GM18951 (cell line): Measurements from ENCODE around the gene PRKAB1.
"Not testable (repeated sequence)": the region's sequence is repeated elsewhere in the genome, so short reads cannot be mapped to it uniquely, and the experiment has no call there.

Experiments used
- POLR2A ChIP-seq: IDR thresholded peaks from 4 replicates; pipeline ENCODE4 v1.6.1; 2011; ENCODE audit warnings: mild to moderate bottlenecking; ENCODE audit not compliant: insufficient read length, insufficient read depth; ENCODE audit errors: extremely low read depth
- in situ Hi-C: fragments of 300-500 bp; cut with MboI; formaldehyde crosslinking; loops from one replicate; pipeline ENCODE4 v1.12.0; 2022; ENCODE audit warnings: low sequenced_read_pairs, mixed read lengths, inconsistent platforms; ENCODE audit not compliant: unreplicated experiment

PRKAB1 gene

GRCh38 chr12:119704065-119704747 is 36.3 kb downstream of the PRKAB1 start:
- no peak for TF ChIP-seq POLR2A
- in situ Hi-C loops: no loop called here

DNA sequence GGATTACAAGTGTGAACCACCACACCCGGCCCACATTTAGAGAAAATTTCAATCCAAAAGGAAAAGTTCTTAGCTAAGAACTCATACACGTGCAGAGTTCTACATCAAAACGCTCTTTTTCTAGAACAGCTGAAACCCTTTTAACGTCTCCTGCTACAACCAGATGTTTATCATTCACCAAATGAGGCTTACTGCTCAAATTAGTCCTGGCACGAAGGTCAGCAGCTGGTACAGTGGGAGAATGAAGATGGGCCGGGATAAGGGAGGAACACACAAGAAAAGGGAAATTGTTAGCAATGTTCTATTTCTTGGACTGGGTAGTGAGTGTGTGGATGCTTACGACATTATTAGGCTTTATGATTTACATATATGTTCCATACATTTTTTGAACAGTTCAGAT is 37.2 kb downstream of the PRKAB1 start:
- TF ChIP-seq POLR2A: no peak

GRCh38 chr12:119706427-119706826 is 38.5 kb downstream of the PRKAB1 start:
- in situ Hi-C loops: not testable (repeated sequence)

More for the DNA sequence above, 37.2 kb downstream of the PRKAB1 start:
- in situ Hi-C loops: no loop called here

DNA sequence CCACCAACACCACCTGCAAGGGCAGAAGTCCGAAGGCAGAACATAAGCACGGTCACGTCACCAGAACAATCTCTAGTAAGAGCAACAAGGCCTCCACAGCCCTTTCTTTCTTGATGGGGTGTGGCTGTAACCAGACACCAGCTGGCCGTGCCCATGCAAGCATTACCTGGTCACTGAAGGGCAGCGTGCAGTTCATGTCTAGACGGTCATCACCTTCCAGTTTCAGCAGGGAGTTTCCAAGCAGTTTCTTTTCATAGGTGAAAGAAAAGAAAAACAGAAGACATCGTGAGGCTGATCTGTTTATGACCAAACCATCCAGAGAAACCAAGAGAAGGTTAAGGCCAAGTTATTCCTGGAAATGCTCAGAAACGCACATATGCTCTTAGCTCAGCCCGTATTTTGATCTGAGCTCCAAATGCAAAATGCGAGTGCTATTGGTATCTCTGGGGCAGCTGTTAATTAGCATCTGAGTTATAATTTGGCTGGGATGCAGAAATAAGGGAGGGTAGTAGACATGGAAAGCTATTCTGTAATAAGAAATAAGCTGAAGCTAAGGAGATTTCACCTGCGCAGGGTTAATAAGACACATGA is 42.5 kb downstream of the PRKAB1 start:
- in situ Hi-C loops: no loop called here

GRCh38 chr12:119710965-119711551 is 43.1 kb downstream of the PRKAB1 start:
- in situ Hi-C loops: no loop called here
- no peak for TF ChIP-seq POLR2A

More for the DNA sequence above, 42.5 kb downstream of the PRKAB1 start:
- TF ChIP-seq POLR2A: no peak

DNA sequence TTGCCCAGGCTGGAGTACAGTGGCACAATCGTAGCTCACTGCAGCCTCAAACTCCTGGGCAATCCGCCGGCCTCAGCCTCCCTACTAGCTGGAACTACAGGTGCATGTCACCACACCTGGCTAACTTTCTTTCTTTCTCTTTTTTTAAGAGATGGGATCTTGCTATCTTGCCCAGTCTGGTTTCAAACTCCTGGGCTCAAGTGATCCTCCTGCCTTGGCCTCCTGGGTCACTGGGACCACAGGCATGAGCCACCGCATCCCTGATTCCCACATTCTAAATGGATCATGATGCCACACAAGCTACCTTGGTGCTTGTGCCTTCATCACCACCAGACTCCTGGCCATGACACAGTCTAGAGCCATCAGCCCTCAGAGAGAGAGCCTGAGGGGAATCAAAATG is 43.8 kb downstream of the PRKAB1 start:
- no peak for TF ChIP-seq POLR2A
- in situ Hi-C loops: no loop called here

DNA sequence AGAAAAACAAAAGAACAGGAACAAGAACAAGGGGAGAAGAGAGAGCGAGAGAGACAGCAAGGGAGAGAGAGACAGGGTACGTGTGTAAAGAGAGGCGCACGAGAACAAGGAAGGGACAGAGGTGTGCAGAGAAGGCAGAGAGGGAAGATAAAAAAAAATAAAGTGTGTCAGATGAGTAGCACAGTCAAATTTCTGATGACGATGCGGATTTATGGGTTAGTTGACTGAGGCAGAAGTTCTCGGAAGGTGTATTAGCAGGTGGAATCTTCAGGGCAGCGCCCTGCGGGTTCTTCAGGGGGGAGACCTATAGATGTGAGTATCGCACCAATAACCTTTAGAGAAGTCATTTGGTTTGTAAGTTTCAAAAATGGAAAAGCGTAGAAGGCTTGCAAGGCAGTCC is 44.8 kb downstream of the PRKAB1 start:
- in situ Hi-C loops: no loop called here
- TF ChIP-seq POLR2A: no peak

- no peak for TF ChIP-seq POLR2A
- in situ Hi-C loops: no loop called here
Observed at GRCh38 chr12:119713551-119714031, 45.7 kb downstream of the PRKAB1 start.

DNA sequence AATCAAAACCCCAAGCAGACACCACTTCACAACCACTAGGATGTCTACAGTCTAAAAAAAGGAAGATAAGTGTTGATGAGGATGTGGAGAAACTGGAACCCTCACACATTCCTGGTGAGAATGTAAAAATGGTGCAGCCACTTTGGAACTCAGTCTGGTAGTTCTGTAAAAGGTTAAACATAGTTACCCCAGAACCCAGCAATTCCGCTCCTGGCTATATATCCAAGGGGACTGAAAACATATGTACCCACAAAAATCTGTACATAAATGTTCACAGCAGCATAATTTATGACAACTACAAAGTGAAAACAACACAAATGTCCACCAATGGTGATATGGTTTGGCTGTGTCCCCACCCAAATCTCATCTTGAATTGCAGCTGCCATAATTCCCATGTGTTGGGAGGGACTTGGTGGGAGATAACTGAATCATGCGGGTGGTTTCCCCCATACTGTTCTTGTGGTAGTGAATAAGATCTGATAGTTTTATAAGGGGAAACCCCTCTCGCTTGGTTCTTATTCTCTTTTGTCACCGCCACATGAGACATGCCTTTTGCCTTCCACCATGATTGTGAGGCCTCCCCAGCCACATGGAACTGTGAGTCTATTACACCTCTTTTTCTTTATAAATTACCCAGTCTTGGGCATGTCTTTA is 46.8 kb downstream of the PRKAB1 start:
- in situ Hi-C loops: no loop called here

DNA sequence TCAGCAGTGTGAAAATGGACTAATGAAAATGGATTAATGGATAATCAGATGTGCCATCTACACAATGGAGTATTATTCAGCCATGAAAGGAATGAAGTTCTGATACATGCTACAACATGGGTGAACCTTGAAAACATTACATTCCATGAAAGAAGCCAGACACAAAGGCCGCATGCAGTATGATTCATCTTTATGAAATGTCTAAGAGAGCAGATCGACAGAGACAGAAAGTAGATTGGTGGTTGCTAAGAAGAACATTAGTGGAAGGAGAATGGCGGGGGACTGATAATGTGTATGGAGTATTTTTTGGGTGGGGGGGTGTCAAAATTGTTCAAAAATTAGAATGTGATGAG is 47.3 kb downstream of the PRKAB1 start:
- in situ Hi-C loops: no loop called here
- TF ChIP-seq POLR2A: no peak

More for the DNA sequence above, 46.8 kb downstream of the PRKAB1 start:
- TF ChIP-seq POLR2A: no peak

GRCh38 chr12:119718141-119718540 is 50.2 kb downstream of the PRKAB1 start:
- in situ Hi-C loops: no loop called here
- TF ChIP-seq POLR2A: no peak

DNA sequence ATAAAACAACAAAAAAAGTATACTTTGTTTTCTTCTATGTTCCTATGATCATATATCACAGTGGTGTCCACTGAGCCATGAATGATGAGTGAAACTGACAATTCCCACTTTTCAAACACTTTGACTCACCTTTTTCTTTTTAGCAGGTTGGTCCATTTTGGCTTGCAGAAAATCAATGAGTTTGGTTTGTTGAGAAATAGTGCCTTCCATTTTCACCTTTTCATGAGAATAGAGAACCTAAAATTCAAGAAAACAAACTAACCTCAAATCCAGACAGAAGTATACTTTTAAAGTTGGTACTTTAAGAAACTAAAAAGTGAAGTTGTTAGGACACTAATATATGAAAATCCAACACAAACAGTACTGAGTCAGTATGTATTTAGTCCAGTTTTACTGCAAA is 52.4 kb downstream of the PRKAB1 start:
- in situ Hi-C loops: no loop called here
- no peak for TF ChIP-seq POLR2A

DNA sequence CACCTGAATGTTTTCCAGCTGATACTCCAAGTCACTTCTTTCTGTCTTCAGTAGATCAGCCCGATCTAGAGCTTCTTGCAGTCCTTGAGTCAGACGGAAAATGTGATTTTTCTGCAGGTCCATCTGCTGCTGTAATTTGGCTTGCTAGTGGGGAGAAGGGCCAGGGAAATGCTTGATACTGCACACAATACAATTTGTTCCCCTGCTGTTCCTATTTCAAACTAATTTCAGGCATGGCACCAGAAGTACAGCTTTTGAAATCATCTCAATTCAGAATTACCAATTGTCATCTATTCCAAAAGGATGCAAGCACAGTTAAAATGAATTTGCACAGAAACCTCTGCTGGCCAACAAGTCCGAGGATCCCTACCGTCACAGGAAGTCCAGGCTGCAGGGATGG is 53.4 kb downstream of the PRKAB1 start:
- in situ Hi-C loops: no loop called here
- TF ChIP-seq POLR2A: no peak

GRCh38 chr12:119725523-119725922 is 57.6 kb downstream of the PRKAB1 start:
- no peak for TF ChIP-seq POLR2A
- in situ Hi-C loops: no loop called here
